H9 (cell line): ENCODE data around the gene KIF19. TPM values are rescaled to one million over a fixed set of nuclear protein-coding genes. Genes with fewer than 3 reads are reported as not detected.

Experiments used
- DNase-seq: peaks from one replicate; pipeline ENCODE4 v3.0.0-alpha.2; 2017
- H2AFZ ChIP-seq: one replicate; pipeline ENCODE4 v1.6.1; 2013; ENCODE audit warnings: mild to moderate bottlenecking, low read length, control low read depth, moderate library complexity
- H2AK5ac ChIP-seq: 2 replicates; pipeline ENCODE4 v1.6.1; 2013; ENCODE audit warnings: low read length, control low read depth, mixed read lengths; ENCODE audit not compliant: insufficient read length
- H2BK120ac ChIP-seq: one replicate; pipeline ENCODE4 v1.6.1; 2013; ENCODE audit warnings: low read depth, mild to moderate bottlenecking, low read length, control low read depth, inconsistent platforms; ENCODE audit not compliant: poor library complexity, severe bottlenecking
- H2BK12ac ChIP-seq: 2 replicates; pipeline ENCODE4 v1.6.1; 2013; ENCODE audit warnings: low read length, control low read depth, mixed read lengths, low read depth; ENCODE audit not compliant: insufficient read length
- H2BK15ac ChIP-seq: 2 replicates; pipeline ENCODE4 v1.6.1; 2013; ENCODE audit warnings: low read depth, low read length, control low read depth
- H2BK20ac ChIP-seq: one replicate; pipeline ENCODE4 v1.6.1; 2013; ENCODE audit warnings: low read depth, mild to moderate bottlenecking, low read length, control low read depth, inconsistent platforms; ENCODE audit not compliant: poor library complexity, severe bottlenecking
- H2BK5ac ChIP-seq: 2 replicates; pipeline ENCODE4 v1.6.1; 2013; ENCODE audit warnings: low read length, control low read depth, mixed read lengths; ENCODE audit not compliant: insufficient read length
- H3K14ac ChIP-seq: 2 replicates; pipeline ENCODE4 v1.6.1; 2013; ENCODE audit warnings: low read length, control low read depth; ENCODE audit not compliant: insufficient read depth
- H3K18ac ChIP-seq: 2 replicates; pipeline ENCODE4 v1.6.1; 2013; ENCODE audit warnings: low read depth, mild to moderate bottlenecking, mixed read lengths, low read length, control low read depth; ENCODE audit not compliant: insufficient read length
- H3K23ac ChIP-seq: 2 replicates; pipeline ENCODE4 v1.6.1; 2013; ENCODE audit warnings: low read length, control low read depth, mixed read lengths, low read depth; ENCODE audit not compliant: insufficient read length
- H3K23me2 ChIP-seq: 2 replicates; pipeline ENCODE4 v1.6.1; 2013; ENCODE audit warnings: low read depth, mild to moderate bottlenecking, mixed read lengths, low read length, control low read depth; ENCODE audit not compliant: insufficient read length, poor library complexity, severe bottlenecking
- H3K27ac ChIP-seq: 2 replicates; pipeline ENCODE4 v1.5.1; 2013; ENCODE audit warnings: low read length, control low read depth, mixed read lengths, low read depth; ENCODE audit not compliant: insufficient read length
- H3K27me3 ChIP-seq: 2 replicates; pipeline ENCODE4 v1.6.1; 2013; ENCODE audit warnings: low read length, control low read depth, inconsistent platforms; ENCODE audit not compliant: insufficient read depth
- H3K4ac ChIP-seq: 2 replicates; pipeline ENCODE4 v1.6.1; 2013; ENCODE audit warnings: low read depth, mild to moderate bottlenecking, control low read depth, inconsistent platforms, low read length, moderate library complexity
- H3K4me1 ChIP-seq: 2 replicates; pipeline ENCODE4 v1.6.1; 2013; ENCODE audit warnings: low read length, control low read depth, inconsistent platforms; ENCODE audit not compliant: insufficient read depth
- H3K4me2 ChIP-seq: 2 replicates; pipeline ENCODE4 v1.6.1; 2013; ENCODE audit warnings: low read length, control low read depth, mixed read lengths; ENCODE audit not compliant: insufficient read length, insufficient read depth
- H3K56ac ChIP-seq: 2 replicates; pipeline ENCODE4 v1.6.1; 2013; ENCODE audit warnings: low read depth, mild to moderate bottlenecking, mixed read lengths, low read length, control low read depth; ENCODE audit not compliant: insufficient read length
- H3K79me1 ChIP-seq: 2 replicates; pipeline ENCODE4 v1.6.1; 2013; ENCODE audit warnings: low read depth, mild to moderate bottlenecking, moderate library complexity, low read length, control low read depth, inconsistent platforms; ENCODE audit not compliant: insufficient read depth, poor library complexity, severe bottlenecking
- H3K79me2 ChIP-seq: 2 replicates; pipeline ENCODE4 v1.6.1; 2013; ENCODE audit warnings: low read length, control low read depth, inconsistent platforms; ENCODE audit not compliant: insufficient read depth
- H3K9ac ChIP-seq: 2 replicates; pipeline ENCODE4 v1.6.1; 2013; ENCODE audit warnings: low read length, control low read depth, mixed read lengths; ENCODE audit not compliant: insufficient read length; ENCODE audit errors: extremely low read depth
- H3K9me3 ChIP-seq: one replicate; pipeline ENCODE4 v1.6.1; 2013; ENCODE audit warnings: low read depth, low read length, inconsistent platforms; ENCODE audit not compliant: control insufficient read depth
- H3T11ph ChIP-seq: one replicate; pipeline ENCODE4 v1.6.1; 2013; ENCODE audit warnings: mild to moderate bottlenecking, low read length, control low read depth, inconsistent platforms
- H4K20me1 ChIP-seq: one replicate; pipeline ENCODE4 v1.6.1; 2013; ENCODE audit not compliant: control insufficient read depth, insufficient read length, insufficient read depth
- H4K5ac ChIP-seq: 2 replicates; pipeline ENCODE4 v1.6.1; 2013; ENCODE audit warnings: low read depth, mild to moderate bottlenecking, mixed read lengths, low read length, control low read depth; ENCODE audit not compliant: insufficient read length
- H4K8ac ChIP-seq: replicated peaks from 2 replicates; pipeline ENCODE4 v1.6.1; 2013; ENCODE audit warnings: low read length, control low read depth, mixed read lengths, low read depth; ENCODE audit not compliant: insufficient read length
- H4K91ac ChIP-seq: 2 replicates; pipeline ENCODE4 v1.6.1; 2013; ENCODE audit warnings: low read depth, mild to moderate bottlenecking, moderate library complexity, mixed read lengths, low read length, control low read depth; ENCODE audit not compliant: insufficient read length
- H3K27ac Mint-ChIP-seq, 3 experiments: 2 replicates in 2 of 3; 3 replicates in 1 of 3; pipeline ENCODE4 v1.8.0; 2020 to 2021; ENCODE audit warnings: mixed read lengths in 3 of 3, mild to moderate bottlenecking in 1 of 3, moderate library complexity in 1 of 3
- H3K27me3 Mint-ChIP-seq: 2 replicates; pipeline ENCODE4 v1.8.0; 2021; ENCODE audit warnings: low read depth, mild to moderate bottlenecking, moderate library complexity, mixed read lengths
- H3K36me3 Mint-ChIP-seq, 3 experiments: 2 replicates in 2 of 3; 3 replicates in 1 of 3; pipeline ENCODE4 v1.8.0; 2020 to 2021; ENCODE audit warnings: low read depth in 3 of 3, mixed read lengths in 3 of 3; ENCODE audit not compliant: insufficient read depth in 1 of 3
- H3K4me1 Mint-ChIP-seq, 2 experiments: 2 replicates each; pipeline ENCODE4 v1.8.0; 2020; ENCODE audit warnings: mixed read lengths in 2 of 2
- H3K4me3 Mint-ChIP-seq, 2 experiments: 2 replicates in 1 of 2; 3 replicates in 1 of 2; pipeline ENCODE4 v1.8.0; 2020 to 2021; ENCODE audit warnings: mild to moderate bottlenecking in 2 of 2, mixed read lengths in 2 of 2, moderate library complexity in 1 of 2
- H3K9me3 Mint-ChIP-seq, 2 experiments: 2 replicates in 1 of 2; 3 replicates in 1 of 2; pipeline ENCODE4 v1.8.0; 2020; ENCODE audit warnings: mild to moderate bottlenecking in 2 of 2, mixed read lengths in 2 of 2, moderate library complexity in 1 of 2
- CTCF ChIP-seq: fragments of 200-600 bp; sonication (generic); conservative IDR thresholded peaks from 3 replicates; pipeline ENCODE4 v1.8.0; 2021; ENCODE audit warnings: antibody characterized with exemption, mild to moderate bottlenecking
- WGBS: extraction: QIAGEN DNeasy Blood & Tissue Kit; methylation state at CpG from one replicate; pipeline ENCODE4 v1.1.7; 2013; ENCODE audit warnings: missing lambda C conversion rate, low lambda C conversion rate, mixed read lengths; ENCODE audit not compliant: insufficient read length; ENCODE audit errors: extremely low coverage; 5-methylcytosine and 5-hydroxymethylcytosine counted together
- total RNA-seq: library from RNA; stranded (reverse); gene quantifications from 2 replicates; pipeline ENCODE4 v1.2.1, GENCODE V29; 2021

Gene KIF19
- total RNA-seq, 1 experiment from 2014 or later = 0.13 TPM

DNA sequence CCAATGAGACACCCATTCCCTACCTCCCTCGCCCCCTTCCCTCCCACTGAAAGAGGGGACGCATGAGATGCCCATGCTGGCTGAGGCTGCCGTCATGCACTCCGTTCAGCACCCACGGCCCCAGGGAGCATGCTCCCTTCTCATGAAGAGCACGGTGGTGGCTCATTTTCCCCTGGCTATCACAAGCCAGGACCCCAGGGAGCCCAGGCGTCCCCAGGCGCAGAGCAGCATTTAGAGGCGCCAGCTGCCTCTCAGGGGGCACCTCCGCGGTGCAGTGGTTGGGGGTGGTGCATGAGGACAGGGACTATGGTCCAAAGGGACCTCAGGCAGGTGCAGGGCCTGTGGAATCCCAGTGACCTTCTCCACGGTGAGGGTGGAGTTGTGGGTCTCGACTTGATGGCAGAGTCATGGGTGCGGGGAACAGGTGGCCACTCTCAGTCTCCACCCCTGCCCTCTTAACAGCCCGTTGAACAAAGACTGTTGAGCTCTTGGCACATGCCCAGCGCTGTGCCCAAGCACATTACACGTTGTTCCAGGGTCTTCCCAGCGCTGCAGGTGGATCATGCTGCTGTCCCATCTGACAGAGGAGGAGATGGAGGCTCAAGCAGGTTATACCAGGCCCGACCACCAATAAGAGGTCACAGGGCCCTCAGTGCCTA lies 13.6 kb downstream of the KIF19 start:
- Mint-ChIP-seq H3K27ac (no peak overlapping the region), H3K4me1 (peaks cover 30 to 53% of the 10 kb centered on the region in 2 experiments), H3K9me3 (no peaks in the 10 kb centered on the region), H3K27me3 (peaks cover 29% of the 10 kb centered on the region), H3K36me3 (no peaks in the 10 kb centered on the region), H3K4me3 (no peak overlapping the region)
- Histone ChIP-seq H3K18ac (no peak overlapping the region), H2BK12ac (no peak overlapping the region), H3K4ac (no peak overlapping the region), H3K23ac (no peak overlapping the region), H4K8ac (no peak overlapping the region), H3K56ac (no peak overlapping the region), H3K9ac (no peak overlapping the region), H2BK5ac (no peak overlapping the region), H3K79me2 (no peaks in the 10 kb centered on the region), H2BK120ac (no peak overlapping the region), H2BK20ac (no peak overlapping the region), H3K4me2 (no peak overlapping the region), H2AK5ac (no peak overlapping the region), H4K5ac (no peak overlapping the region), H3K14ac (no peak overlapping the region), H2AFZ (no peak overlapping the region), H3K27me3 (no peaks in the 10 kb centered on the region), H3K79me1 (no peaks in the 10 kb centered on the region), H4K20me1 (no peaks in the 10 kb centered on the region), H3K23me2 (no peaks in the 10 kb centered on the region), H3K9me3 (no peaks in the 10 kb centered on the region), H3T11ph (no peak overlapping the region), H3K27ac (no peak overlapping the region), H2BK15ac (no peak overlapping the region), H4K91ac (no peak overlapping the region), H3K4me1 (peaks cover 2% of the 10 kb centered on the region; the same call in 1 of the 2 replicates)
- DNase-seq = no peak
- TF ChIP-seq CTCF = no peak
- no CpG with 5 or more reads among the region's 19 CpGs for WGBS
